ENCODE data around the gene TAF3. TPM values are rescaled to one million over a fixed set of nuclear protein-coding genes. Genes with fewer than 3 reads are reported as not detected.
A peak's percentile ranks its signal among the peaks of the same experiment; 100 is the strongest.

The TAF3 gene
- total RNA-seq, 2 donors from 2014 or later: 7.2 to 8.2 TPM

DNA sequence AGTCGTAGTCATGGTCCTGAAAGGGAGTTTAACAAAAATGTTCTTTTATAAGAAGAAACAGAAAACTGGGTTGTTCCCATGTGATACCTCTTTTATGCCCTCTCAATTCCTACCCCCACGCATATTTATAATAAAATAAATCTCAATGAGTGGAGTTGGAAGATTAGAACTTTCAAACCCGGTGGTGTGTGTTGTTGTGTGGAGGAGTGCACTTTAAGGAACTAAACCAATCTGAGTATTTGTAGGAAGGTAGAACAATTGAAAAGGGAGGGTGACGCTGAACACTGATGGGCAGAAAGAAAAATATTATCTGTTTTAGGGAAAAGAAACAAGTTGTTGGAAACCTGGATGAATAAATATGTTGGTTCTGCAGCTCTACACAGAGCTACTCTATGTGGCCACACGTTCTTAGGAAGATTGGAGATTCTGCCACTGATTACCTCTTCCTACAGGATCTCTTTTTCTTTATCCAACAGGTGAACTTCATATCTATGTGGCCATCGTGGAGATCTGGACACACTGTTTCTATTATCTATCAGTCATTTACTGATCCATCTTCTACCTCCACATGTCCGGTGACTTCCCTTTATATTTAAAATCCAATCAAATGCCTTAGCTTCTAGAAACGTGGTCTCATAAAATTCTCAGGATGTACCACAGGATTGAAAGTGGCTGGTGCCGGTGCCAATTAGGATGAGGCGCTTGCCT lies 223.1 kb downstream of the TAF3 start:
- DNase-seq (ENCODE audit: low spot score): no peak
- Histone ChIP-seq H3K4me1 (ENCODE audit: control insufficient read depth in 1 of 2, low read depth in 2 of 2) (peaks cover 3 to 18% of the 10 kb centered on the region in 2 donors), H3K27ac (no peak overlapping the region), H3K36me3 (no peaks in the 10 kb centered on the region), H3K9me3 (no peaks in the 10 kb centered on the region), H3K4me3 (no peak overlapping the region), H3K27me3 (replicated peaks; ENCODE audit: insufficient read depth) (peaks cover 43% of the 10 kb centered on the region)
- no peak for ATAC-seq (ENCODE audit: insufficient number of reproducible peaks, low FRiP score, low read depth)
- TF ChIP-seq, protein P1, sequence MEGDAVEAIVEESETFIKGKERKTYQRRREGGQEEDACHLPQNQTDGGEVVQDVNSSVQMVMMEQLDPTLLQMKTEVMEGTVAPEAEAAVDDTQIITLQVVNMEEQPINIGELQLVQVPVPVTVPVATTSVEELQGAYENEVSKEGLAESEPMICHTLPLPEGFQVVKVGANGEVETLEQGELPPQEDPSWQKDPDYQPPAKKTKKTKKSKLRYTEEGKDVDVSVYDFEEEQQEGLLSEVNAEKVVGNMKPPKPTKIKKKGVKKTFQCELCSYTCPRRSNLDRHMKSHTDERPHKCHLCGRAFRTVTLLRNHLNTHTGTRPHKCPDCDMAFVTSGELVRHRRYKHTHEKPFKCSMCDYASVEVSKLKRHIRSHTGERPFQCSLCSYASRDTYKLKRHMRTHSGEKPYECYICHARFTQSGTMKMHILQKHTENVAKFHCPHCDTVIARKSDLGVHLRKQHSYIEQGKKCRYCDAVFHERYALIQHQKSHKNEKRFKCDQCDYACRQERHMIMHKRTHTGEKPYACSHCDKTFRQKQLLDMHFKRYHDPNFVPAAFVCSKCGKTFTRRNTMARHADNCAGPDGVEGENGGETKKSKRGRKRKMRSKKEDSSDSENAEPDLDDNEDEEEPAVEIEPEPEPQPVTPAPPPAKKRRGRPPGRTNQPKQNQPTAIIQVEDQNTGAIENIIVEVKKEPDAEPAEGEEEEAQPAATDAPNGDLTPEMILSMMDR (IDR thresholded peaks at IDR 0.05): no peak

DNA sequence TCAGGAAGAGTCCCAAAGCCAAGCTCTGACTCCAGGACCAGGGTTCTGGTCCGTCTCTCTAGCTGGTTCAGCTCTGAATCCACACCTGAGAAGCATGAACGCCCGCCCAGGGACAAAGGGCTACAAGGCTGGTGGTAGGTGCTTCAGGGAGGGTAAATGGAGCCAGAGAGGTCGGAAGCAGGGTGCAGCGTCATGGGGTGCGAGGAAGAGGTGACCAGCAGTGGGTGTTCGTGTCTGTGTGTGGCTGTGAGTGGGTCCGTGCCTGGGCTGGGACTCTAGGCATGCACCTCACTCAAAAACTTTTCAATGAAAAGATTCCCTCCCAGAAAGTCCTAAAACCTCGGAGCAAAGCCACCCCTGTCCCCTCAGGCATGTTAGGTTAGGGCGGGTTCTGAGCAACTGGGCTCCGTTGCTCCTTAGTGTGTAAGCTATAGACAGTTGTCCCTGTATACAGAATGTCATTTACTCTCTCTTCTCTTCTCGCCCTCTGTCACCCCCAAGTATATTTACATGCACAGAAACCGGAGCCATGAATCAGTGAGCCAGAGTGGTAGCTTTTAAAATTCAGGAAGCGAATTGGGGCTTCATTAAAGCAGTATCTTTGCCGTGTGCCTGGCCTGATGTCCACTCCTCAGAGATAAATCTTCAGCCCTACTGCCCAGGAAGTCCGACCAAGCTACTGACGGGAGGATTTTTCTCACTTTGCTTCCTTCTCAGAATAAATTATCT lies 223.9 kb downstream of the TAF3 start:
- H3K4me1 ChIP-seq (ENCODE audit: control insufficient read depth in 1 of 2, low read depth in 2 of 2): peaks cover 3 to 18% of the 10 kb centered on the region in 2 donors
- H3K4me3 ChIP-seq: no peak overlapping the region
- H3K36me3 ChIP-seq: no peaks in the 10 kb centered on the region
- peaks cover 41% of the 10 kb centered on the region for H3K27me3 ChIP-seq (replicated peaks; ENCODE audit: insufficient read depth)
- no peaks in the 10 kb centered on the region for H3K9me3 ChIP-seq
- TF ChIP-seq, protein P1 (IDR thresholded peaks at IDR 0.05): no peak
- DNase-seq (ENCODE audit: low spot score) (no peak), ATAC-seq (ENCODE audit: insufficient number of reproducible peaks, low FRiP score, low read depth) (no peak)
- H3K27ac ChIP-seq: no peak overlapping the region

DNA sequence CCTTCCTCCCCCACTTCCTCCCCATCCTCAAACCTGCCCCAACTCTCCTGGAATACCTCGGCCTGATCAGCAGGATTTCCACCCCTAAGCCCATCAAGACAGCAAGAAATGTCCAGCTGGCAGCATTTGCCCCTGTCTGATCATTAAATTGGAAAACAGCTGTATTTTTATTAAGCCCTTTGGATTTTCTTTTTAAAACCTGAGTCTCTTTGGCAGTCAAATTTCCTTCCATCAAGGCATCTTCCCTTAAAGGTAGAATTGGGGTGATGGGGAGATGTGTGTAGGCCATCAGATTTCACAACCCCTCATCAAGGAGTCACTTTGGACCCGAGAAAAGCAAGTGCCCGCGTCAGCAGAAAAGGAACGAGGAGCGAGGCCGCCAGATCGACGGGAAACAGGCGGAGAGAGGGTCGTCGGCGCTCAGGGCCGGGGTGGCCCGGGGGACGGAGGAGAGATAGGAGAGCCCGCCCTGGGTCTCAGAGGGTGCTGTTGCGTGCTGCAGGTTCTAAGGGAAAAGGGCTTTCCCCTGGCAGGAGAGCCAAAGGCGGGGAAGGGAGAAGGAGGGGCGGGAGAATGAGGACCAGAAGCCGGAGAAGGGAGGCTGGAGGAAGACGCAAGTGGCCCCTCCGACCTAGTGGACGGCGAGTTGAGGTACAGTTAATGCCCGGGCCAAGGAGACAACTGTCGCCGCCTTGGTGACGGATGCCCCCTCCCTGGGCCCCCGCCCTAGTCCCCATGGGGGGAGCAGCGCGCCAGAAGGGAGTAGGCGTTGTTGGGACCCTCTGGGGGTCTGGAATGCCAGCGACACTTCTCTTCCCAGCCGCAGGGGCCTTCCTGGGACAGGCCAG lies 224.6 kb downstream of the TAF3 start:
- Histone ChIP-seq H3K27ac (peak overlapping the region in 1 of 2 donors; percentile 28), H3K4me3 (no peak overlapping the region), H3K4me1 (ENCODE audit: control insufficient read depth in 1 of 2, low read depth in 2 of 2) (peaks cover 3 to 18% of the 10 kb centered on the region in 2 donors), H3K36me3 (no peaks in the 10 kb centered on the region), H3K27me3 (replicated peaks; ENCODE audit: insufficient read depth) (peaks cover 38% of the 10 kb centered on the region), H3K9me3 (no peaks in the 10 kb centered on the region)
- no peak for DNase-seq (ENCODE audit: low spot score)
- no peak for ATAC-seq (ENCODE audit: insufficient number of reproducible peaks, low FRiP score, low read depth)
- TF ChIP-seq, protein P1 (IDR thresholded peaks at IDR 0.05): no peak

DNA sequence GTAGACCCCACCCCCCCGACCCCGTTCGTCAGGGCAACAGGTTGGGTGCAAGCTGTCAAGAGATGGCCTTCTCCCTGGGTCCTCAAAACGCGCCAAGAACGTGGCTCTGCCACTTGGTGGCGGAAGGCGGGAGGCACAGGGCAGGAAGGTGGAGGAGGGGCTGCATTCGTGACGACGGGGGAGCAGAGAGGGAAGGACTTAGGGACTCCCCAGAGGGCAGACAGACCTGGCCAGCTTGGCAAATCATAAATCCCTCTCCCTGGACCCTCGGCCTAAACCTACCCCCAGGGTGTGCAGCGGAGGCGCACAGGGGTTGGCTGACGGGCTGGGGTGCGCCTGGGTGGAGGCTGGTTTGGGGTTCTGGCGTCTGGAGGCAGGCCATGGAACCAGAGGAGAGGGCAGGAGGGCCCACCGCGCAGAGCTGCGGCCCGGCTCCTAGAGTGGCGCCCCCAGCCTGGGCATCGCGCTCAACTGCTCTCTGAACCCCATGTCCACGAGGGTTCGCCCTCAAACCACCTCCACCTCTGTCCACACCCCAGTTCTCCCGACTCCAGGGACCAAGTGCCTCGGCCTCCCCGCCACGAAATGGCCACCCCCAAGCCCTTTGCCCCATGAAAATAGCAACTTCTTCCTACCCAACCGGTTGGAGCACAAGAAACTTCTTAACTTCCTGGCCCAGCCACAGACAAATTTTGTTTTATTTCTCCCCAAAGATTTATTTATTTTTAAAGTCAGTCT lies 225.4 kb downstream of the TAF3 start:
- ATAC-seq (ENCODE audit: insufficient number of reproducible peaks, low FRiP score, low read depth) (no peak), DNase-seq (ENCODE audit: low spot score) (no peak)
- H3K27me3 ChIP-seq (replicated peaks; ENCODE audit: insufficient read depth): peaks cover 38% of the 10 kb centered on the region
- no peaks in the 10 kb centered on the region for H3K9me3 ChIP-seq
- no peak overlapping the region for H3K4me3 ChIP-seq
- H3K27ac ChIP-seq: no peak overlapping the region
- TF ChIP-seq, protein P1 (IDR thresholded peaks at IDR 0.05): no peak
- peaks cover 3 to 18% of the 10 kb centered on the region in 2 donors for H3K4me1 ChIP-seq (ENCODE audit: control insufficient read depth in 1 of 2, low read depth in 2 of 2)
- no peaks in the 10 kb centered on the region for H3K36me3 ChIP-seq
